GM23338 (cell line): ENCODE measurements around the gene OMP. TPM values are rescaled to one million over a fixed set of nuclear protein-coding genes. Genes with fewer than 3 reads are reported as not detected.

Source experiments
- ATAC-seq: fragments of 200-7000 bp; cut with Tn5 transposase; 3 replicates; pipeline ENCODE4 v1.9.1; 2020
- DNase-seq: peaks from one replicate; pipeline ENCODE4 v3.0.0-alpha.2; 2015; ENCODE audit warnings: low spot score
- H2AFZ ChIP-seq: fragments of 200-600 bp; sonication (generic); 2 replicates; pipeline ENCODE4 v1.8.0; 2016; ENCODE audit warnings: antibody characterized with exemption, mild to moderate bottlenecking, moderate library complexity
- H3F3A ChIP-seq: fragments of 200-600 bp; sonication (generic); replicated peaks from 2 replicates; pipeline ENCODE4 v1.8.0; 2017; ENCODE audit warnings: antibody characterized with exemption, mixed run types, low read depth
- H3K27ac ChIP-seq: fragments of 200-600 bp; sonication (generic); 2 replicates; pipeline ENCODE4 v1.6.1; 2016; ENCODE audit warnings: low read depth
- H3K27me3 ChIP-seq: fragments of 200-600 bp; sonication (generic); 2 replicates; pipeline ENCODE4 v1.8.0; 2016; ENCODE audit warnings: mild to moderate bottlenecking, mixed run types, moderate library complexity; ENCODE audit not compliant: insufficient read depth
- H3K36me3 ChIP-seq: fragments of 200-600 bp; sonication (generic); 2 replicates; pipeline ENCODE4 v1.8.0; 2016; ENCODE audit warnings: mild to moderate bottlenecking; ENCODE audit not compliant: insufficient read depth
- H3K4me1 ChIP-seq: fragments of 200-600 bp; sonication (generic); 2 replicates; pipeline ENCODE4 v1.8.0; 2016; ENCODE audit warnings: mild to moderate bottlenecking, moderate library complexity; ENCODE audit not compliant: insufficient read depth
- H3K4me2 ChIP-seq: fragments of 200-600 bp; sonication (generic); 2 replicates; pipeline ENCODE4 v1.7.1; 2017; ENCODE audit warnings: mixed run types
- H3K4me3 ChIP-seq: fragments of 200-600 bp; sonication (generic); 2 replicates; pipeline ENCODE4 v1.6.1; 2016; ENCODE audit warnings: mixed run types
- H3K79me2 ChIP-seq: fragments of 200-600 bp; sonication (generic); replicated peaks from 2 replicates; pipeline ENCODE4 v1.8.0; 2017; ENCODE audit warnings: mild to moderate bottlenecking; ENCODE audit not compliant: insufficient read depth
- H3K9me2 ChIP-seq: fragments of 200-600 bp; sonication (generic); 2 replicates; pipeline ENCODE4 v1.8.0; 2017; ENCODE audit not compliant: insufficient read depth
- H4K20me1 ChIP-seq: fragments of 200-600 bp; sonication (generic); replicated peaks from 2 replicates; pipeline ENCODE4 v1.8.0; 2017; ENCODE audit warnings: mild to moderate bottlenecking; ENCODE audit not compliant: insufficient read depth
- H3K27ac Mint-ChIP-seq: 2 replicates; pipeline ENCODE4 v1.8.0; 2020; ENCODE audit warnings: inconsistent platforms, mild to moderate bottlenecking, moderate library complexity, mixed read lengths
- H3K27me3 Mint-ChIP-seq: 3 replicates; pipeline ENCODE4 v1.8.0; 2022; ENCODE audit warnings: low read depth, mild to moderate bottlenecking, moderate library complexity, mixed read lengths, inconsistent platforms; ENCODE audit not compliant: insufficient read depth, poor library complexity
- H3K36me3 Mint-ChIP-seq: 3 replicates; pipeline ENCODE4 v1.8.0; 2021; ENCODE audit warnings: low read depth, mild to moderate bottlenecking, inconsistent platforms, moderate library complexity, mixed read lengths
- H3K4me1 Mint-ChIP-seq: 3 replicates; pipeline ENCODE4 v1.8.0; 2020; ENCODE audit warnings: mild to moderate bottlenecking, inconsistent platforms, mixed read lengths
- H3K4me3 Mint-ChIP-seq: 3 replicates; pipeline ENCODE4 v1.8.0; 2021; ENCODE audit warnings: moderate library complexity, mild to moderate bottlenecking, inconsistent platforms, mixed read lengths
- H3K9me3 Mint-ChIP-seq: 3 replicates; pipeline ENCODE4 v1.8.0; 2020; ENCODE audit warnings: moderate library complexity, mild to moderate bottlenecking, inconsistent platforms, mixed read lengths
- CREB1 ChIP-seq: fragments of 250-450 bp; sonication (Bioruptor Pico); IDR thresholded peaks from 2 replicates; pipeline ENCODE4 v1.5.0; 2020; ENCODE audit warnings: low read depth, mild to moderate bottlenecking, moderate library complexity
- CTCF ChIP-seq, 2 experiments: fragments of 200-600 bp in 1 of 2; sonication (generic) in 1 of 2; conservative IDR thresholded peaks; 2 replicates each; pipeline versions ENCODE4 v1.5.1 to v1.6.1; 2016 to 2017; ENCODE audit warnings: antibody characterized with exemption in 2 of 2, low read depth in 2 of 2, mild to moderate bottlenecking in 2 of 2, moderate library complexity in 1 of 2
- ETS1 ChIP-seq: IDR thresholded peaks from 2 replicates; pipeline ENCODE4 v1.6.1; 2016; ENCODE audit warnings: antibody characterized with exemption
- EZH2 ChIP-seq: fragments of 200-600 bp; sonication (generic); IDR thresholded peaks from one replicate; pipeline ENCODE4 v1.8.0; 2017; ENCODE audit warnings: antibody characterized with exemption, mild to moderate bottlenecking, low read depth; ENCODE audit not compliant: unreplicated experiment
- EZH2phosphoT487 ChIP-seq: fragments of 200-600 bp; sonication (generic); IDR thresholded peaks from one replicate; pipeline ENCODE4 v1.8.1; 2018; ENCODE audit warnings: antibody characterized with exemption; ENCODE audit not compliant: unreplicated experiment
- JUNB ChIP-seq: IDR thresholded peaks from one replicate; pipeline ENCODE4 v1.6.1; 2016; ENCODE audit warnings: antibody characterized with exemption; ENCODE audit not compliant: unreplicated experiment
- NANOG ChIP-seq: IDR thresholded peaks from 2 replicates; pipeline ENCODE4 v1.6.1; 2016; ENCODE audit warnings: antibody characterized with exemption, borderline replicate concordance
- POLR2AphosphoS5 ChIP-seq: IDR thresholded peaks from 2 replicates; pipeline ENCODE4 v1.6.1; 2016; ENCODE audit warnings: antibody characterized with exemption, low read depth
- REST ChIP-seq: IDR thresholded peaks from one replicate; pipeline ENCODE4 v1.6.1; 2018; ENCODE audit warnings: antibody characterized with exemption; ENCODE audit not compliant: unreplicated experiment
- STAT1 ChIP-seq: IDR thresholded peaks from one replicate; pipeline ENCODE4 v1.6.1; 2016; ENCODE audit warnings: antibody characterized with exemption; ENCODE audit not compliant: unreplicated experiment
- ZNF114 ChIP-seq: fragments of 250-450 bp; sonication (Bioruptor Pico); IDR thresholded peaks from 2 replicates; pipeline ENCODE4 v1.5.0; 2020; ENCODE audit warnings: mild to moderate bottlenecking, moderate library complexity
- ZNF331 ChIP-seq: fragments of 250-450 bp; sonication (Bioruptor Pico); IDR thresholded peaks from 2 replicates; pipeline ENCODE4 v1.5.0; 2020; ENCODE audit warnings: low read depth, mild to moderate bottlenecking, moderate library complexity
- ZNF462 ChIP-seq: fragments of 250-450 bp; sonication (Bioruptor Pico); IDR thresholded peaks from 2 replicates; pipeline ENCODE4 v1.5.0; 2020; ENCODE audit warnings: mild to moderate bottlenecking, moderate library complexity
- polyA plus RNA-seq: library from polyadenylated mRNA; unstranded; fragments of >200 nt; fragmentation: Nextera tagmentation; extraction: Ambion mirVana; gene quantifications from 2 replicates; pipeline ENCODE4 v1.2.1, GENCODE V29; 2016
- total RNA-seq: library from RNA; depleted of rRNA; stranded (reverse); fragments of >200 nt; shearing (Covaris generic); gene quantifications from 2 replicates; pipeline ENCODE4 v1.2.3, GENCODE V29; 2014

OMP gene
- total and polyA plus RNA-seq, 2 experiments from 2014 or later, result 1.0 TPM; not detected in 1

GRCh38 chr11:77125191-77125590, 22.6 kb downstream of the OMP start:
- Histone ChIP-seq H3K4me1 (peaks cover 8% of the 10 kb centered on the region), H3K36me3 (no peaks in the 10 kb centered on the region), H4K20me1 (no peaks in the 10 kb centered on the region), H3K4me3 (no peak overlapping the region), H3K27ac (no peak overlapping the region), H3F3A (0 out of 2 replicates have a peak, but pooled peaks cover 4% of the 10 kb centered on the region), H3K4me2 (no peak overlapping the region), H3K9me2 (no peaks in the 10 kb centered on the region), H2AFZ (no peak overlapping the region), H3K79me2 (no peaks in the 10 kb centered on the region), H3K27me3 (no peaks in the 10 kb centered on the region)
- Mint-ChIP-seq H3K27ac (no peak overlapping the region), H3K4me1 (peaks cover 24% of the 10 kb centered on the region), H3K4me3 (no peak overlapping the region), H3K27me3 (peaks cover 17% of the 10 kb centered on the region), H3K36me3 (peaks cover 5% of the 10 kb centered on the region; the same call in 1 of the 3 replicates), H3K9me3 (no peaks in the 10 kb centered on the region)
- no peak for ATAC-seq
- DNase-seq, result no peak
- no peak for TF ChIP-seq EZH2phosphoT487
- TF ChIP-seq CTCF (conservative IDR thresholded peaks at IDR 0.05; ENCODE audit: low read depth in 2 of 2), result no peak
- no peak for TF ChIP-seq ETS1
- TF ChIP-seq ZNF114 (CRISPR knock-in tag), result no peak
- TF ChIP-seq STAT1, result no peak
- TF ChIP-seq POLR2AphosphoS5, result no peak
- TF ChIP-seq NANOG, result no peak
- TF ChIP-seq REST, result no peak
- TF ChIP-seq JUNB, result no peak
- TF ChIP-seq ZNF462, result no peak
- no peak for TF ChIP-seq CREB1 (CRISPR knock-in tag)
- no peak for TF ChIP-seq EZH2
- no peak for TF ChIP-seq ZNF331 (CRISPR knock-in tag)
